Activated CD4-positive, alpha-beta memory T cell treated with anti-CD3 and anti-CD28 coated beads, Interleukin-2, amount 10 ng/mL, durations not matched to agents 7 days and 5 days (primary cell): ENCODE measurements around the gene TTC13. TPM values are rescaled to one million over a fixed set of nuclear protein-coding genes. Genes with fewer than 3 reads are reported as not detected.

Experiments
- CTCF ChIA-PET: fragments of 350-600 bp; sonication (Branson Sonifier 250); formaldehyde crosslinking; loops from one replicate; lab custom pipeline; 2021; ENCODE audit warnings: antibody characterized with exemption, inconsistent platforms; lab: Charles Lee
- POLR2A ChIA-PET: fragments of 350-600 bp; sonication (Branson Sonifier 250); formaldehyde crosslinking; loops from one replicate; lab custom pipeline; 2021; ENCODE audit warnings: antibody characterized with exemption; lab: Charles Lee
- DNase-seq: peaks from one replicate; pipeline ENCODE4 v3.0.0-alpha.2; 2020
- H3K27ac Mint-ChIP-seq: one replicate; pipeline ENCODE4 v1.8.0; 2021; ENCODE audit warnings: mild to moderate bottlenecking, mixed read lengths
- H3K27me3 Mint-ChIP-seq: one replicate; pipeline ENCODE4 v1.8.0; 2021; ENCODE audit warnings: mixed read lengths
- H3K36me3 Mint-ChIP-seq: one replicate; pipeline ENCODE4 v1.8.0; 2021; ENCODE audit warnings: low read depth, mixed read lengths
- H3K4me1 Mint-ChIP-seq: one replicate; pipeline ENCODE4 v1.8.0; 2021; ENCODE audit warnings: mixed read lengths
- H3K4me3 Mint-ChIP-seq: one replicate; pipeline ENCODE4 v1.8.0; 2021; ENCODE audit warnings: mild to moderate bottlenecking, mixed read lengths
- H3K9me3 Mint-ChIP-seq: one replicate; pipeline ENCODE4 v1.8.0; 2021; ENCODE audit warnings: mixed read lengths
- total RNA-seq, 2 experiments: library from RNA; stranded (reverse); gene quantifications; one replicate each; pipeline ENCODE4 v1.2.3, GENCODE V29; 2021

The TTC13 gene
- total RNA-seq, 2 experiments from 2014 or later = 42.0 to 46.0 TPM

DNA sequence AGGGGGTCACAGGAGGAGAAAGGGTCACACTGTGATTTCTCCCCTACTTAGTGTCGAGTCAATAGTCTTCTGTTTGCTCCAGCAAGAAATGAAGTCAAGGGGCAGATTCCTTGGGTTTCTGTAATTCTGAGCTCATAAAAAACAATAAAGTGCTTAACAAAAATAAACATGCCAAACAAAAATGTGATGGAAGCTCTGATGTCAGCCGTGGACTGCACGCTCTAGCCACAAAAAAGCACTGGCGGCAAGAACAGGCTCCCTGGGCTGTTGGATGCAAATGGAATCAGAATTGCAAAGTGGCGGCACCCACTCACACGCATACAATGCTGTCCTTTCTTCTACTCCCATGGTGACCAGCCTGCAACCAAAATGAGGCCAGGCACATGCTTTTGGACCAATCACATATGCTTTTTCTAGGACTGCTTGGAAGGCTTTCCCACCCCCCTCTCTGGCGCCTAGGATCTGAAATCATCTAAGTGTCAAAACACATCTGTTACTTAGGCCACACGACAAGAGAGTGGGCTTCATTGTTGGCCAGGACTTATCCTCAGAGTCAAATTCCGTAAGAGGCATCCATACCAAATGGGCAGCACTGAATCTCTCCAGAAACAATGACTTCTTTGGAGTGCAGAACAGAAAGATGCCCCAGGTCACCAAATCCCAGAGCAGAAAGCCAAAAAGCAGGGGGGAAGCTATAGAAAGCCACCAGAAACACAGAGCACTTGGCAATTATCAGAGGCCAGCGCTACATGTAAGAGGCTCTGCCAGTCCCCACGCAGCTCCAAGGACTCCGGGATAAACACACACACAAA is 119.5 kb downstream of the TTC13 start:
- Mint-ChIP-seq H3K27ac (no peak overlapping the region), H3K4me3 (no peak overlapping the region), H3K4me1 (peaks cover 11% of the 10 kb centered on the region), H3K27me3 (no peaks in the 10 kb centered on the region), H3K9me3 (no peaks in the 10 kb centered on the region), H3K36me3 (no peaks in the 10 kb centered on the region)
- no peak for DNase-seq
- ChIA-PET CTCF (no interaction called here), POLR2A (no interaction called here)

DNA sequence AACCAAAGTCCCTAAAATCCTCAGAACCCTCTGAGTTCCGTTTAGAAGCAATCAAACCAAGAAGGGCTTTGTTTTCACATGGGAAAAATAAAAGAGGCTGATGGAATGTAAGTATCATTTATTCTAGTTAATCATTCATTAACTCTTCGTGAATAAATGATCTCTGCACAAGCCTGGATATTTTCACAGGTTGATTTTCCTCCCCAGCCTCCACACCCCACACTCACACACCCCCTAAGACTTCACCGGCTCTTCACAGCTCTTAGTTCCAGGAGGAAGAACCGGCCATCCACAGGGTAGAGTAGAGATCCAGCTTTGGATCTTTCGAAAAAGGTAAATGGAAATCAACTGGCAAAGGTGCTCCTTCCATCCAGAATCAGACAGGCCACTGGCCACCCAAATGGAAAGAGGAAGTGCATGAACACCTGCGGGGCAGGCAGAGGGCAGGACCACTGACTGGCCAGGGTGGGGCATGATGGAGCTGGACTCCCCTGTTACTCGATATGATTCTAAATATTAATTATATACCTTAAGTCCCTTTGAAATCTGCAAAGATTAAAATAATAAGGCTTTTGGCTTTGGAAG is 120.3 kb downstream of the TTC13 start:
- ChIA-PET POLR2A (no interaction called here), CTCF (no interaction called here)
- Mint-ChIP-seq H3K36me3 (no peaks in the 10 kb centered on the region), H3K4me3 (no peak overlapping the region), H3K9me3 (no peaks in the 10 kb centered on the region), H3K27me3 (no peaks in the 10 kb centered on the region), H3K27ac (no peak overlapping the region), H3K4me1 (peaks cover 9% of the 10 kb centered on the region)
- DNase-seq = no peak

DNA sequence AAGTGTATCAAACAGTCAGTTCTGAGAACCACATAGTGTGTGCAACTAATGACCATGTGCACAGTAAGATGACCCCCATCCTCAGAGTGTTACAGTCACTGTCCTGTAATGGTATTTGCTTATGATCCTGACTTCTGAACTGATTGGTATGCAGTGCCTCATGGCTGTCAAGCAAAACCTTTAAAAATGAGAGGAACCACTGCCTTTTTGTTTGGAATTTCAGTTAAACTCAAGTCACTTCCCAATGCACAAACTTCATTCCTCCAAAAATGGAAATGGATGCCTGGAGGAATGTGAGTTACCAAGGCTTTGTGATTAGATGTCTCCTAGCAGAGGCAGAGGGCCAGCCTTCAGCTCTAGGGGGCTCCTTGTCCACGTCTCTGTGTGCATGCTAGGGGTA is 120.8 kb downstream of the TTC13 start:
- no peaks in the 10 kb centered on the region for H3K27me3 Mint-ChIP-seq
- peaks cover 5% of the 10 kb centered on the region for H3K4me1 Mint-ChIP-seq
- POLR2A ChIA-PET = no interaction called here
- no peaks in the 10 kb centered on the region for H3K9me3 Mint-ChIP-seq
- H3K4me3 Mint-ChIP-seq = no peak overlapping the region
- no peak overlapping the region for H3K27ac Mint-ChIP-seq
- CTCF ChIA-PET = no interaction called here
- H3K36me3 Mint-ChIP-seq = no peaks in the 10 kb centered on the region
- DNase-seq = no peak

DNA sequence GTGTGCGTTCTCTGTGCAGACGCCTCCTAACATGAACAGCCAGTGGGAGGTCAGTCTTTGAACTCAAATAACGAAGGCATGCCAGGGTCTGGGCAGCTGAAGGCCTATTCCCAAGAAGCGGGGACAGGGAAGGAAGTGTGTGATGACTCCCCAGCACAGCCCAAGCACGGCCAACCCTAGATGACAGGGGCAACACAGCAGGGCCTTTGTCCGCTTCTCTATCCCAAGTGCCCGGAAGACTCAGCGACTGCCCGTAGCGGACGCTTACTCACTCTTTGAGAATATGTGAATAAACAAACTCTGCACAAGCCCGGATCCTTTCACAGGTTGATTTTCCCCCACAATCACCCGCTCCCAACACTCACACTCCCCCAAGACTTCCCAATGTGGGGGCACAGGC is 121.6 kb downstream of the TTC13 start:
- no peak overlapping the region for H3K27ac Mint-ChIP-seq
- no peak for DNase-seq
- no peaks in the 10 kb centered on the region for H3K27me3 Mint-ChIP-seq
- CTCF ChIA-PET = no interaction called here
- no peaks in the 10 kb centered on the region for H3K36me3 Mint-ChIP-seq
- H3K4me3 Mint-ChIP-seq = no peak overlapping the region
- peaks cover 3% of the 10 kb centered on the region for H3K4me1 Mint-ChIP-seq
- no peaks in the 10 kb centered on the region for H3K9me3 Mint-ChIP-seq
- POLR2A ChIA-PET = no interaction called here

Other genes starting within 250 kb of the TTC13 start
- not detected for gene CAPN9, start 231.5 kb downstream of the TTC13 start, total RNA-seq
- gene C1orf198, start 110.3 kb downstream of the TTC13 start, total RNA-seq = 1 to 10 TPM; 1.7 TPM
- gene ARV1, start 233 bp upstream of the TTC13 start, total RNA-seq = 10 to 100 TPM; 13.2 to 15.3 TPM
- 1 to 10 TPM; 6.8 to 6.9 TPM for gene FAM89A, start 61.4 kb upstream of the TTC13 start, total RNA-seq
- gene TRIM67, start 183.2 kb upstream of the TTC13 start, total RNA-seq = not detected